Sigmoid colon (tissue), 4 donors: Measurements from ENCODE around the gene PRAMEF12.

ENCODE experiments used
- CTCF ChIP-seq, 4 experiments: fragments of 450-650 bp in 3 of 4; fragments of 200-600 bp in 1 of 4; IDR thresholded peaks; one replicate each; pipeline ENCODE4 v1.5.1; 2016 to 2019; ENCODE audit warnings: antibody characterized with exemption in 4 of 4, mild to moderate bottlenecking in 3 of 4, moderate library complexity in 2 of 4
- EP300 ChIP-seq, 4 donors: sonication (generic); formaldehyde crosslinking; IDR thresholded peaks; one replicate each; pipeline ENCODE4 v1.6.1; 2017; ENCODE audit warnings: antibody characterized with exemption in 4 of 4
- POLR2A ChIP-seq, 2 donors: fragments of 450-650 bp; IDR thresholded peaks; one replicate each; pipeline ENCODE4 v1.6.1; 2016; ENCODE audit warnings: antibody characterized with exemption in 2 of 2, mild to moderate bottlenecking in 2 of 2, moderate library complexity in 2 of 2

- TF ChIP-seq CTCF (IDR thresholded peaks at IDR 0.05) (no peak), EP300 (IDR thresholded peaks at IDR 0.05) (no peak), POLR2A (IDR thresholded peaks at IDR 0.05) (no peak)
Observed at GRCh38 chr1:12745126-12745991, 28.2 kb upstream of the PRAMEF12 start.
